ENCODE results near the gene EFCAB9. TPM values are rescaled to one million over a fixed set of nuclear protein-coding genes. Genes with fewer than 3 reads are reported as not detected.

The EFCAB9 gene
- not detected for total RNA-seq
- 0.36 TPM for polyA plus RNA-seq (2013, experiment 1 of 2)
- polyA plus RNA-seq (2013, experiment 2 of 2): not detected
- long read RNA-seq, experiment 1: 0 reads
- long read RNA-seq, experiment 2: 0 reads
- long read RNA-seq, experiment 3: 0 reads
- long read RNA-seq, experiment 4: 0 reads

DNA sequence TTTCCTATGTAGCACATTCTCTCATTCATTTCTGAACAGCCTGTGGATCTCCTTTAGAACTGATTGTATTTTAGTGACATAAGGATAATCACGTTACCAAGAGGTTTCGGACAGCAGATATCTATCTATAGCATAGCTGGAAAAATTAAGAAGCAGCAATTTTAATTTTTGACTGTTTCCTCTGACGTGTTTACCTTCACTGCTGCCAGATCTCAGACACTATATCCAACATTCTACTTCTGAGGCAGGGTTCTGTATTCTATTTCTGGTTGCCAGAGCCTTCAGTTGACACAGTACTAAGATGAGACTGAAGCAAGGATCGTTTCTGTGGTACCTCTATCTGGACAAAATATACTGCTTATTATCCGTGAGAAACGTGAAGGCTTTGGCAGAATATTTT lies at the start of gene EFCAB9:
EFCAB9 (plus strand) TSS at position 301 of the 400 bp plus-strand sequence; CDS start at position 302, 1 bp downstream.
- Histone ChIP-seq H3K27ac (ENCODE audit: low read depth, low read length) (no peak within 1 kb of the TSS), H3K4me3 (ENCODE audit: low read length) (no peak within 1 kb of the TSS), H3K27me3 (ENCODE audit: control insufficient read depth, insufficient read depth, low read length, poor library complexity, severe bottlenecking) (no peaks in the 10 kb centered on the region), H3K4me1 (ENCODE audit: control insufficient read depth, insufficient read depth, low read length) (no peaks in the 10 kb centered on the region), H3K9ac (ENCODE audit: extremely low read depth, low read length, poor library complexity, severe bottlenecking) (no peak within 1 kb of the TSS), H3K9me3 (ENCODE audit: control insufficient read depth, low read length) (no peaks in the 10 kb centered on the region), H3K36me3 (ENCODE audit: control insufficient read depth, insufficient read depth, low read length) (no peaks in the 10 kb centered on the region)
- H3K36me3 Mint-ChIP-seq (ENCODE audit: low read depth): no peaks in the 10 kb centered on the region
- no peak within 1 kb of the TSS for H3K4me3 Mint-ChIP-seq
- WGBS, 2 experiments (ENCODE audit: insufficient coverage in 1 of 2, insufficient read length in 1 of 2): 89 to 93% methylated on average over 6 of the region's 6 CpGs
- DNase-seq: no peak
- no peak within 1 kb of the TSS for H3K27ac Mint-ChIP-seq
- H3K27me3 Mint-ChIP-seq (ENCODE audit: insufficient read depth): peaks cover 7% of the 10 kb centered on the region
- TF ChIP-seq, protein P1, sequence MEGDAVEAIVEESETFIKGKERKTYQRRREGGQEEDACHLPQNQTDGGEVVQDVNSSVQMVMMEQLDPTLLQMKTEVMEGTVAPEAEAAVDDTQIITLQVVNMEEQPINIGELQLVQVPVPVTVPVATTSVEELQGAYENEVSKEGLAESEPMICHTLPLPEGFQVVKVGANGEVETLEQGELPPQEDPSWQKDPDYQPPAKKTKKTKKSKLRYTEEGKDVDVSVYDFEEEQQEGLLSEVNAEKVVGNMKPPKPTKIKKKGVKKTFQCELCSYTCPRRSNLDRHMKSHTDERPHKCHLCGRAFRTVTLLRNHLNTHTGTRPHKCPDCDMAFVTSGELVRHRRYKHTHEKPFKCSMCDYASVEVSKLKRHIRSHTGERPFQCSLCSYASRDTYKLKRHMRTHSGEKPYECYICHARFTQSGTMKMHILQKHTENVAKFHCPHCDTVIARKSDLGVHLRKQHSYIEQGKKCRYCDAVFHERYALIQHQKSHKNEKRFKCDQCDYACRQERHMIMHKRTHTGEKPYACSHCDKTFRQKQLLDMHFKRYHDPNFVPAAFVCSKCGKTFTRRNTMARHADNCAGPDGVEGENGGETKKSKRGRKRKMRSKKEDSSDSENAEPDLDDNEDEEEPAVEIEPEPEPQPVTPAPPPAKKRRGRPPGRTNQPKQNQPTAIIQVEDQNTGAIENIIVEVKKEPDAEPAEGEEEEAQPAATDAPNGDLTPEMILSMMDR (conservative IDR thresholded peaks at IDR 0.05): no peak
- peaks cover 10% of the 10 kb centered on the region for H3K4me1 Mint-ChIP-seq
- H3K9me3 Mint-ChIP-seq: peaks cover 6% of the 10 kb centered on the region

DNA sequence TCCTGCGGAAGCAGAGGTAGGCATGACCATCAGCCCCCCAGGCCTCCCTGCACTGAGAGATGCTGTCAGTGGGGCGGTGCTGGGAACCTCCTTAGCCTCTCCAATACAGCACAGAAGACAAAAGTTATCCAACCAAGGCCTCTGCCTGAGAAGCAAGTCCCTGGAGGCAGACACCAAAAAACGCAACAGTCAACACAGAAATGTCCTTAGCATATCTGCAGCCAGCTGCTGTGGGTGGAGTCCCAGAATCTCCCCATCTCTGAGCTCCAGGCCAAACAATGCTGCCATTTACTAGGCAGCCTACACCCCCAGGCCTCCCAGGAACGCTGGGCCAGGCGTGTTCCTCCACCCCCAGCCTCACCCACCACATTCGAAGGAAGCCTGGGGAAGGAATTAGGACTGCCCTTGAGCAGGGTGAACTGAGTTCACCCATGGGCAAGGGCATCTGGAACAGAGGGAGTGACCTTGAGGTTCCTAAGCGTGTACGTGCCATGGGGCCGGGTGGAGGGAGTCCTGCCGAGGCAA lies 49.6 kb upstream of the EFCAB9 start:
- no peaks in the 10 kb centered on the region for H3K36me3 ChIP-seq (ENCODE audit: control insufficient read depth, insufficient read depth, low read length)
- H3K27me3 ChIP-seq (ENCODE audit: control insufficient read depth, insufficient read depth, low read length, poor library complexity, severe bottlenecking): no peaks in the 10 kb centered on the region
- WGBS, 2 experiments (ENCODE audit: insufficient coverage in 1 of 2, insufficient read length in 1 of 2): 79 to 89% methylated on average over 2 to 10 of the region's 10 CpGs
- Mint-ChIP-seq H3K4me3 (no peak overlapping the region), H3K36me3 (ENCODE audit: low read depth) (no peaks in the 10 kb centered on the region), H3K4me1 (peaks cover 37% of the 10 kb centered on the region), H3K27me3 (ENCODE audit: insufficient read depth) (no peaks in the 10 kb centered on the region), H3K27ac (peak overlapping the region; percentile 45), H3K9me3 (no peaks in the 10 kb centered on the region)
- peaks cover 2% of the 10 kb centered on the region for H3K9me3 ChIP-seq (ENCODE audit: control insufficient read depth, low read length)
- H3K4me3 ChIP-seq (ENCODE audit: low read length): no peak overlapping the region
- peak overlapping the region; percentile 72 for H3K27ac ChIP-seq (ENCODE audit: low read depth, low read length)
- no peak overlapping the region for H3K9ac ChIP-seq (ENCODE audit: extremely low read depth, low read length, poor library complexity, severe bottlenecking)
- peak; percentile 55 for DNase-seq
- TF ChIP-seq, protein P1 (conservative IDR thresholded peaks at IDR 0.05): no peak
- H3K4me1 ChIP-seq (ENCODE audit: control insufficient read depth, insufficient read depth, low read length): peaks cover 10% of the 10 kb centered on the region

DNA sequence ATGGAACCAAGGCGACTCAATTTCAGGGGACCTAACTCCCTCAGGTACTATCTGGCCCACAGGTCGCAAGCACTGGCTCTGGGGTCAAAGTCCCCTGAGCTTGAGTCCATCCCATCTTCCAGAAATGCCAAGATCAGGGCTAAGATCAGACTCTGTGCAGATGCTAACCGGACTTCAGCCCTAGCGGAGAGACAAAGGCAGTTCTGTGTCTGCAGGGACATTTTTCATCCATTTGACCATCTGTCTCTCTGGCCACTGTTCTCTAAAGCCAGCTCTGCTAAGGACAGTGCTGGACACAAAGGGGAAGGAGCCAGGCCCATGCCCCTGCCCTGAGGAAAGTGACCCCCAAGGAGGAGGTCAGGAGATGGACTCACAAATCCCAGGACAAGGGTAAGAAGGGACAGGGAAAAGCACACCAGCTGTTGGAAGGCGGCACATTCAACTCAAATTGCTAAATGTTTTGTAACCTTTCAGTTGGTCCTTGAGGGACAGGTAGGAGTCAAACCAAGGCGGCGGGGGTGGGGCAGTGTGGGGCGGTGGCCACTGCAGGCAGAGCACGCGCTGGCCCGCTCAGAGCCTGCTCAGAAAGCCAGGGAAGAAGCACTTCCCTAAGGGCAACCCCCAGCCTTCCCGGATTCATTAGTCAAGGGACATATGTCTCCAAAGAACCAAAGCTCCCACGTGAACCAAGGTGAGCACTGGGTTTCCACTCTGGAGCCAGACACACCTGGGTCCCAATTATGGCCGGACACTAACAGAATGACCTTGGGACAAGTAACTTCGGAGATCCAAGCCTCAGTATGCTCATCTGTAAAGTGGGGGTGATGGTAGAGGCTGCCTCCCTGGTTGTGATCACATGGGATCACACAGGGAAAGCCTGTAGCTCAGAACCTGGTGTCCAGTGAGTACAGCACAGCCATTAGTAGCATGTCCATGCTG lies 48.8 kb upstream of the EFCAB9 start:
- no peaks in the 10 kb centered on the region for H3K36me3 Mint-ChIP-seq (ENCODE audit: low read depth)
- peak; percentile 49 for DNase-seq
- WGBS, 2 experiments (ENCODE audit: insufficient coverage in 1 of 2, insufficient read length in 1 of 2): 85 to 93% methylated on average over 12 to 15 of the region's 15 CpGs
- no peaks in the 10 kb centered on the region for H3K36me3 ChIP-seq (ENCODE audit: control insufficient read depth, insufficient read depth, low read length)
- H3K27ac ChIP-seq (ENCODE audit: low read depth, low read length): peak overlapping the region; percentile 72
- H3K9me3 ChIP-seq (ENCODE audit: control insufficient read depth, low read length): no peaks in the 10 kb centered on the region
- H3K27ac Mint-ChIP-seq: peak overlapping the region; percentile 55
- TF ChIP-seq, protein P1 (conservative IDR thresholded peaks at IDR 0.05): no peak
- no peak overlapping the region for H3K4me3 Mint-ChIP-seq
- H3K27me3 Mint-ChIP-seq (ENCODE audit: insufficient read depth): no peaks in the 10 kb centered on the region
- H3K27me3 ChIP-seq (ENCODE audit: control insufficient read depth, insufficient read depth, low read length, poor library complexity, severe bottlenecking): no peaks in the 10 kb centered on the region
- peaks cover 37% of the 10 kb centered on the region for H3K4me1 Mint-ChIP-seq
- H3K9me3 Mint-ChIP-seq: no peaks in the 10 kb centered on the region
- peaks cover 10% of the 10 kb centered on the region for H3K4me1 ChIP-seq (ENCODE audit: control insufficient read depth, insufficient read depth, low read length)
- no peak overlapping the region for H3K9ac ChIP-seq (ENCODE audit: extremely low read depth, low read length, poor library complexity, severe bottlenecking)
- H3K4me3 ChIP-seq (ENCODE audit: low read length): no peak overlapping the region
